ENCODE data around the gene ACBD6.

The ACBD6 gene

DNA sequence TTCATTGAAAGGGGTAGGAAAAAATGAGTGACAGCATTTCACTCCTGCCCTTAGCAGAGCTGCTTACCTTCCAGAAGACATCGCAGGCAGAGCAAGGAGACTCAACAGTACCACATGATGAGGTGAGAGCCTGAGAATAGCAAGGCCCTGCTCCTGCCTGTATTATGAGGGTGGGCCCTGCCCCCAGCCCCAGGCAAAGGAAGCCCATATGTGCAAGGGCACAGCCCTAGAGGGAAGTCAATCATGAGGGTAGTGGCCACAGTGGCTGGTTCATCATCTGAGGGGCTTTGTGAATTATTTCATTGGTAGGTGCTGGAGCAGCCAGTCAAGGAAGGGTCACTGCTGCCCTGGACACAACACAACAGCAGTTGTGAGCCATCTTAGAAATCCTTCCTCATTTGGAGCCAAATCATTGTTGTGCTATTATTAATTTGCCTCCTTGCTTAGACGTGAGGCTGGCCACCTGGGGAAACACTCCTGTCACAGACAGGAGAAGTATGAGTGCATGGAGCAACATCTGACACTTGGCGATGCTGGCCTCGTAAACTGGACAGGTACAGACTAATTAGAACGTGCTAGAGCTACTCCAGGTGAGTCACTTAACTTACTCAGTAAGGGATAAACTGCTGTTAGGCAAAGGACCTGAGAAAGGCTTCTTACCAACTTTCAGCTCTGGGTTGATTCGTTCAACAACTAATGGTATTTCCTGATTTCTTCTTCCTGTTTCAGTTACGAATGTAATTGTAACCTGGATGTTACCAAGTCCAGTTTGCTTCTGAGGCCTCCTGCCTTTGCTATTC is 22.7 kb upstream of the ACBD6 start:
- no peak for DNase-seq

GRCh38 chr1:180524160-180524914 is 22.0 kb upstream of the ACBD6 start:
- no peak for DNase-seq

GRCh38 chr1:180522213-180522515 is 19.8 kb upstream of the ACBD6 start:
- no peak for DNase-seq

DNA sequence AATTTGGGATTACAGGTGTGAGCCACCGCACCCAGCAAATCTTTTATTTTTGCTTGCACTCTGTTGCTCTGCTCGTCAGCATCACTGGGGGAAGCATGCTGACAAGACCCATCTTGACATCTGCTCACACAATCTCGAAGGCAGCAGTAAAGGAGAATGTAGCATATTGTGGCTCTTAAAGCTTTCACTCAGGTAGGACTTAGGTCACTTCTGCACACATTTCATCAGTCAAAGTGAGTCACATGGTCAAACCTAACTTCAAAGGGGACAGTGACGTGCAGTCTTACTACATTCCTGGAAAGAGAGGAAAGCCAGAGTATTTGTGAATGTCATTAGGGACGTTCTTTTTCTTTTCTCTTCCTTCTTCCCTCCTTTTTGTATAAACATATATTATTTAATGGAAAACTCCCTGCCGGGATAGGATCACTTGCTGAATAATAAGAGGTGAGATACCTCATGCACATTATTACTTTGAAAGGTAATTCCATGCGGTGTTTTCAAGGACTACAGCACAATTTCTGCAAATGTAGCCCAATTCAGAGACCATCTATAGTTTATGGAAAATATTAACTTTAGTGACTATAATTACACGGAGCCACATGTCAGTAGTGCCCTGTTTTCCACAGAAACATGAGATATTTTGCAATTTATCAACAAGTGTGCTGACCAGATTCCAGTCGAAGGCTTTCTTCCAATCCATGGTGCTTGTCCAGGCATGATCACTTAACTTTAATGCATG is 19.3 kb upstream of the ACBD6 start:
- no peak for DNase-seq

- no peak for DNase-seq
Observed at GRCh38 chr1:180519846-180520245, 17.5 kb upstream of the ACBD6 start.

DNA sequence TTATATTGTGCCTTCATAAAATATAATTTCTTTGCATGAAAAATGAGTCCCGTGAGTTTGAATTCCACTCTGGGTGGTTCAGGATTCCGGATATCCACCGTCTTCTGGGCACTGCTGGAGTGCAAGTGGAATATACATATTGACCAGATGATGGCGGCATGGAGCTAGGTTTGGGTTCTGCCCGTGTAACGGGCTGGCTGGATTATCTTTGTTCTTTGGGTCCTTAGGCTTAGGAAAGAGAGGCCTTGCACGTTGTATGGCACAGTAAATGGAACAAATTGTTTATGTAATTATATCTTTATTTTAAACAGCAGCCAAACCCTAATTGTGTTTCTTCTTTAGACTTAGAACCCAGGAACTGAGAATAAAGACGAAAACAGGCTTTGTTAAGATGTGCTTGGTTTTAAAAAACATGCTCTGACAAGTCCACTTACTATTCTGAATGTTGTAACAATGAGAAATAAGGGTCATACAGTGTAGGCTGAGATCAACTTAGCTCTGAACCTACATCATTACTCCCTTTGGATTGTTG is 13.5 kb upstream of the ACBD6 start:
- peak; percentile 56 for DNase-seq

GRCh38 chr1:180515364-180515763 is 13.0 kb upstream of the ACBD6 start:
- no peak for DNase-seq

- no peak for DNase-seq
Observed at GRCh38 chr1:180513531-180513930, 11.2 kb upstream of the ACBD6 start.

GRCh38 chr1:180510882-180511281 is 8.5 kb upstream of the ACBD6 start:
- no peak for DNase-seq

GRCh38 chr1:180508725-180509097 is 6.3 kb upstream of the ACBD6 start:
- no peak for DNase-seq

DNA sequence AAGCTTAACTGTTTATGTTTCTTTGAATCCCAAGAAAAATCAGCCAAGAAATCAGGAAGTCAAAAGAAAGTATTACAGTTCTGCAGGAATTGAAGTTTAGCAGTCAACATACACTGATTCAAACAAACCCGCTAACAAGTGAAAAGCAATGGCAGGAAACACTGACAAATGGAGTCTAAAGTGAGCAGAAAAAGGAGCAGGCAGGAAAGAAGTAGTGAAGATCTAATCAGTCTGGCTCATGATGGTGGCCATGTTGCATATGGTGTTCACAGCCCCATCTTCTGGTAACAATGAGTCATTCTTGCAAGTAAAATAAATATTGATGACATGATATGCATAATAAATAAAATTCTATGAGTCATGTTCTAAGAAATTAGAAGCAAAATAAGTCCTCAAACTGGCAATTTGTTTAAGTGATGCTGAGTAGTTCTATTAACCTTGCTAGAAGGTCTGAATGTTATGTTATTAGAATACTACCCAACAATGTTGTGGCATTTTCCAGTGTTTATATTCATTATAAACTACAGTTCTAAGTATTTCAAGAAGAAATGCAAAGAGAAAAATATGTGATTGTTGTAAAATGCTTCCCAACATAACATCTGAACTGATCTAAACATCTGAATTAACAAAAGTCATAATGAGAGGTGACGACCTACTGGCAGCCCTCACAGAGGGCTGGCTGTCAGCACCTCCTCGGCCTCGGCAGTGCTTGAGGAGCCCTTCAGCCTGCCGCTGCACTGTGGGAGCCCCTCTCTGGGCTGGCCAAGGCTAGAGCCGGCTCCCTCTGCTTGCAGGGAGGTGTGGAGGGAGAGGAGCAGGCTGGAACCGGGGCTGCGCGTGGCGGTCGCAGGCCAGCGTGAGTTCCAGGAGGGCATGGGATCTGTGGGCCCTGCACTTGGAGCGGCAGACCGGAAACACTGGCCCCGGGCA is 5.7 kb upstream of the ACBD6 start:
- DNase-seq = no peak

DNA sequence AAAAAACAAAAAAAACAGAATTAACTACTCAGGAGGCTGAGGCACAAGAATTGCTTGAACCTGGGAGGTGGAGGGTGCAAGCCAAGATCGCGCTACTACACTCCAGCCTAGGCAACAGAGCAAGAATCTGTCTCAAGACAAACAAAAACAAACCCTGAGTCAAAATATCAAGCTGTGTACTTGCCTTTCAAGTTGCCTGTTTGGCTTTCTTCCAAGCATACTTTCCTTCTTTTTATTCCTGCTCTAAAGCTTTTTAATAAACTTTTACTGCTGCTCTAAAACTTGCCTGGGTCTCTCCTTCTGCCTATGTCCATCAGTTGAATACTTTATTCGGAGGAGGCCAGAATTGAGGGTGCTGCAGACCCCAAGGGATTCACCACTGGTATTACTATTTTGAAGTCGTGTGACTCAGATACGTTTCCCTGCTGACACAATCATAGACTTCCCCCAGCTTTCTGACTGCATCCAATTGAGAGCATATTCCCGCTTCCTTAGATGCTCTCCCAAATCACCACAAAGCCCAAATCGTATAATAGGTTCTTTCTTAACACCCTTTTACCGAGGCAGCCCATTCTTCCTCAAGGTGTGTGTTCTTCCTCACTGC is 3.5 kb upstream of the ACBD6 start:
- no peak for DNase-seq

DNA sequence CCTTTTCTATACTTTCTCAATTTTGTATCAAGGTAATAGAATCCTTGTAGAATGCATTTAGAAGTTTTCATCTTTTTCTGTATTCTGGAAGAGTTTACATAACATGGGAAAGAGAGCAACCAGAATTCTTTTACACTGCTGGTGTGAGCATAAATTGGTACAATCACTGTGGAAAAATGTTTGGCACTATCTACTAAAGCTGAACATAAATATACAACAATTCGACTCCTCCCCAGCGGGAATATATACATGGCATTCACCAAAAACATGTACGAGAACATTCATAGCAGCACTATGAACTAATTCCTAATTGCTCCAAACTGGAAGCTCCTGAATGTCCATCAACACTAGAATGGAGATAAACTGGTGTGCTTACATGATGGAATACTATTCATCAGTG is 1.8 kb upstream of the ACBD6 start:
- no peak for DNase-seq

DNA sequence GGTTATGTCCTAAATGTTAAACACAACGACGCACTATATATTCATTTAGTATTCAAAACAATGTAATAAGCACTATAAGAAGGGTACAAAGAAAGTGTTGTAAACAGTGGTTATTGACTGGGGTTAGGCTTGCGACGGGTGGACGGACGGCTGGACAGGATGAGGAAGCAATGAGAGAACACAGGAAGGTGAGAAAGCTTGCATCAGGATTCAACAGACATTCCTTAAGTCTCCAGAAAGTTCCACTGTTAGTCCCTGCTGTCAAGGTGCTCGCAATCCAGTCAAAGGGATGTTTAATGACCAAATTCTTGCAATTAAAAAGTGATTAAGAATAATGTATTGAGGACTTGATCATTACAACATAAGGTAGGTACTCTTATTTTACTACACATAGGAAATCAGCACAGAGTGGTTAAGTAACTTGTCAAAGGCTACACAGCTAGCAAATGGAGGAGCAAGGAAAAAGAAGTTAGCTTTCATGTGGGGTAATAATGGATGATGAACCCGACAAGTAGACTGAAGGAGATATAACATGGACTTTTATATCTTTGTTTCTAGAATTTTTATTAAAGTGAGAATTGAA is 994 bp upstream of the ACBD6 start:
- no peak for DNase-seq

GRCh38 chr1:180501865-180502360 is 464 bp downstream of the ACBD6 start:
- DNase-seq = no peak

DNA sequence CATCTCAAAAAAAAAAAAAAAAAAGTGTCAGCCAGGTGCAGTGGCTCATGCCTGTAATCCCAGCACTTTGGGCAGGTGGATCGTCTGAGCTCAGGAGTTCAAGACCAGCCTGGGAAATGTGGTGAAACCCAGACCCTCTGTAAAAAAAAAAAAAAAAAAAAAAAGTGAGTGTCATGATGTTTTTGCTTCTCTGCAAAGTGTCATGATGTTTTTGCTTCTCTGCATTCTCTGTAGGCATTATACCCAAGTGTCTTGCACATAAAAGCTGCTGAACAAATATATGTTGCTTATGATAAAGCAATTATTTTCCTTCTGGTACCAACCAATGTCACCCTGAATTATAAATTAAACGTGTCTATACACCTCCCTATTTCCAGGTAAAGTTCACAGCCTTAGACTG is 1.7 kb downstream of the ACBD6 start:
- no peak for DNase-seq

- no peak for DNase-seq
Observed at GRCh38 chr1:180498594-180498993, 3.8 kb downstream of the ACBD6 start.

GRCh38 chr1:180497826-180498225 is 4.6 kb downstream of the ACBD6 start:
- no peak for DNase-seq

- no peak for DNase-seq
Observed at GRCh38 chr1:180494370-180494769, 8.0 kb downstream of the ACBD6 start.

DNA sequence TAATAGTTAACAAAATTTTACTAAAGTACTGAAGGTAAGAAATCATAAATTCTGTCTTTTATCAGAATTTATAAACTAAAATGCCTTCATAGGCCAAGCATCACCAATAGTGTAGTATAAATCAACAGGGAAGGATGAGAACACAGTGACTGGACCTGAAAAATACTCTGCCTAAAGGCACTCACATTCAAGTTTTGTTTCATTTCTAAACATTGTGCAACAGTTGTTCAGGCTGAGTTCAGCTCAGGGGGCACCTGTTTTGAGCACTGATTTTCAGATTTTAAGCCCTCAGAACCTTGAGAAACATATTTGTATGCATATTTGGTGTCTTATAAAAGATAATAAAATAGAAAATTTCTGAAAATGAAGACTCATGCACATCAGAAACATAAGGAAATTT is 12.4 kb downstream of the ACBD6 start:
- DNase-seq = no peak

DNA sequence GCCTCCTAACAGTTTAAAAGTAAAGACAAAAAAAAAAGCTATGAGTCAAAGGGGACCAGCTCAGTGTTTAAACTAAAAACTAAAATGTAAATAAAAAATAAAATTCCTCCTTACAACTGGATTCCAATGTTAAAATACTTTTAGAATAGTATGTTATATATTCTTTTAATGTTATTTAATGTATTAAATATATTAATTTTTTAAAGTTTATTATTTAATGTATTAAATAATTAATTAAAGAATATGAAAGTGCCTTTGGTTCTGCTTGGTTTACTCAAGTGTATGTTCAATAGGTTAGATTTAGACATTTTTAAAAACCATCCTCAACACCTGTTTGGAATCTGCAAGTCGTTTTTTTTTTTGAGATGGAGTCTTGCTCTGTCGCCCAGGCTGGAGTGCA is 13.1 kb downstream of the ACBD6 start:
- no peak for DNase-seq

DNA sequence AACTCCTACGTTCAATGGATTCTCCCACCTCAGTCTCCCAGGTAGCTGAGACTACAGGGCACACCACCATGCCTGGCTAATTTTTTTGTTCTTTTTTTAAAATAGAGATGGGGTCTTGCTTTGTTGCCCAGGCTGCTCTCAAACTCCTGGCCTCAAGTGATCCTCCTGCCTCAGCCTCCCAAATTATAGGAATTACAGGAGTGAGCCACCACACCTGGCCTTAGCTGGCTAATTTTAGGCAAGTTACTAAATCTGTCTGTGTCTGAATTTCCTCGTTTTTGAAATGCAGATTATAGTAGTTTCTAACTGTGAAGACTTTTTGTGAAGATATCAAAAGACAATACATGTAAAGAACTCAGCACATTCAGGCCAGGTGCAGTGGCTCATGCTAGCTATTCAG is 13.7 kb downstream of the ACBD6 start:
- DNase-seq = no peak

All from activated CD4-positive, CD25-positive, alpha-beta regulatory T cell treated with anti-CD3 and anti-CD28 coated beads, Interleukin-2, amount 50 U/mL, for 72 hours (primary cell).